Breast epithelium (tissue), 4 donors: ENCODE results near the gene HERC3. TPM values are rescaled to one million over a fixed set of nuclear protein-coding genes. Genes with fewer than 3 reads are reported as not detected.

Experiments used
- DNase-seq, 2 donors: peaks; one replicate each; pipeline ENCODE4 v3.0.0-alpha.2; 2019; ENCODE audit warnings: low spot score in 2 of 2
- H3K27ac ChIP-seq, 2 donors: fragments of 200-600 bp; sonication (generic) in 1 of 2; one replicate each; pipeline ENCODE4 v1.5.1; 2016 to 2019; ENCODE audit warnings: mild to moderate bottlenecking in 1 of 2
- H3K27me3 ChIP-seq, 2 donors: fragments of 200-600 bp; sonication (generic) in 1 of 2; one replicate each; pipeline versions ENCODE4 v1.5.1 to v1.6.0; 2017 to 2019; ENCODE audit warnings: control low read depth in 1 of 2, mild to moderate bottlenecking in 1 of 2
- H3K36me3 ChIP-seq: fragments of 200-600 bp; one replicate; pipeline ENCODE4 v1.5.1; 2019
- H3K4me1 ChIP-seq, 2 donors: fragments of 200-600 bp; sonication (generic); one replicate each; pipeline ENCODE4 v1.5.1; 2016 to 2019; ENCODE audit warnings: control low read depth in 1 of 2
- H3K4me3 ChIP-seq, 3 donors: fragments of 200-600 bp; sonication (generic); 1 replicate in 2 of 3; 2 replicates in 1 of 3; pipeline ENCODE4 v1.5.1; 2016 to 2019; ENCODE audit warnings: mild to moderate bottlenecking in 3 of 3, moderate library complexity in 2 of 3
- H3K9me3 ChIP-seq, 2 donors: fragments of 200-600 bp; sonication (generic) in 1 of 2; one replicate each; pipeline ENCODE4 v1.5.1; 2016 to 2019; ENCODE audit warnings: control low read depth in 1 of 2
- POLR2A ChIP-seq: fragments of 450-650 bp; IDR thresholded peaks from one replicate; pipeline ENCODE4 v1.6.1; 2016; ENCODE audit warnings: antibody characterized with exemption, mild to moderate bottlenecking, moderate library complexity
- POLR2AphosphoS5 ChIP-seq, 3 donors: sonication (generic); formaldehyde crosslinking; IDR thresholded peaks; one replicate each; pipeline ENCODE4 v1.6.1; 2017; ENCODE audit warnings: antibody characterized with exemption in 3 of 3
- intact Hi-C: fragments of 100-400 bp; cut with DNase I; formaldehyde crosslinking; loops from one replicate; pipeline ENCODE4 v1.15.1; 2023; ENCODE audit warnings: low total_unique reads
- total RNA-seq, 3 donors: library from RNA; depleted of rRNA; stranded (reverse); fragments of >200 nt; gene quantifications; one replicate each; pipeline ENCODE4 v1.1.0, GENCODE V29; 2016
- TF ChIP-seq, protein P1 (sequence below), 3 donors: fragments of 450-650 bp; IDR thresholded peaks; one replicate each; pipeline ENCODE4 v1.5.1; 2016 to 2017; ENCODE audit warnings: antibody characterized with exemption in 3 of 3, mild to moderate bottlenecking in 3 of 3, moderate library complexity in 3 of 3

The HERC3 gene
- total RNA-seq, 3 donors from 2014 or later = 34.1 to 60.9 (median 35.4) TPM

DNA sequence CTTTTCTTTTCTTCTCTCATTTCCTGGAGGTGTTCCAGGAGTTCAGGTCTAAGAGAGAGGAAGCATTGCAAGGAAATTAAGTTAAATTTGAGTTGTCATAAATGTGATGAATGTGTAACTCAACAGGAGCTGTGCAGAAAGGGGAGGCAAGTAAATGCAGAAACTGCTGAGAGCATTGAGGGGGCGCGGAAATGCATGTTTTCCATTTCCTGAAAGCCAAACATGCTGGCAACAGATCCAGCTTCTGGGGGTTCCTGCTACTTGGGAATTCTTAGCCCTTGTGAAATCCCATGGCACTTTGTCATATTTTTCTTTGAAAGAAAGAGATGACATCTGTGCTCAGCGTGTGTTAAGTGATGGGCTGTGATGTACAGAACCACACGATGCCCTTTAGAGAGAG, 139.1 kb downstream of the HERC3 start:
- Histone ChIP-seq H3K4me3 (no peak overlapping the region), H3K9me3 (no peaks in the 10 kb centered on the region), H3K4me1 (peaks cover 0 to 5% of the 10 kb centered on the region in 2 donors), H3K36me3 (peaks cover 16% of the 10 kb centered on the region), H3K27me3 (no peaks in the 10 kb centered on the region), H3K27ac (no peak overlapping the region)
- TF ChIP-seq, protein P1, sequence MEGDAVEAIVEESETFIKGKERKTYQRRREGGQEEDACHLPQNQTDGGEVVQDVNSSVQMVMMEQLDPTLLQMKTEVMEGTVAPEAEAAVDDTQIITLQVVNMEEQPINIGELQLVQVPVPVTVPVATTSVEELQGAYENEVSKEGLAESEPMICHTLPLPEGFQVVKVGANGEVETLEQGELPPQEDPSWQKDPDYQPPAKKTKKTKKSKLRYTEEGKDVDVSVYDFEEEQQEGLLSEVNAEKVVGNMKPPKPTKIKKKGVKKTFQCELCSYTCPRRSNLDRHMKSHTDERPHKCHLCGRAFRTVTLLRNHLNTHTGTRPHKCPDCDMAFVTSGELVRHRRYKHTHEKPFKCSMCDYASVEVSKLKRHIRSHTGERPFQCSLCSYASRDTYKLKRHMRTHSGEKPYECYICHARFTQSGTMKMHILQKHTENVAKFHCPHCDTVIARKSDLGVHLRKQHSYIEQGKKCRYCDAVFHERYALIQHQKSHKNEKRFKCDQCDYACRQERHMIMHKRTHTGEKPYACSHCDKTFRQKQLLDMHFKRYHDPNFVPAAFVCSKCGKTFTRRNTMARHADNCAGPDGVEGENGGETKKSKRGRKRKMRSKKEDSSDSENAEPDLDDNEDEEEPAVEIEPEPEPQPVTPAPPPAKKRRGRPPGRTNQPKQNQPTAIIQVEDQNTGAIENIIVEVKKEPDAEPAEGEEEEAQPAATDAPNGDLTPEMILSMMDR (IDR thresholded peaks at IDR 0.05) = no peak
- TF ChIP-seq POLR2A (no peak), POLR2AphosphoS5 (IDR thresholded peaks at IDR 0.05) (no peak)
- no peak for DNase-seq
- intact Hi-C loops = no loop called here

DNA sequence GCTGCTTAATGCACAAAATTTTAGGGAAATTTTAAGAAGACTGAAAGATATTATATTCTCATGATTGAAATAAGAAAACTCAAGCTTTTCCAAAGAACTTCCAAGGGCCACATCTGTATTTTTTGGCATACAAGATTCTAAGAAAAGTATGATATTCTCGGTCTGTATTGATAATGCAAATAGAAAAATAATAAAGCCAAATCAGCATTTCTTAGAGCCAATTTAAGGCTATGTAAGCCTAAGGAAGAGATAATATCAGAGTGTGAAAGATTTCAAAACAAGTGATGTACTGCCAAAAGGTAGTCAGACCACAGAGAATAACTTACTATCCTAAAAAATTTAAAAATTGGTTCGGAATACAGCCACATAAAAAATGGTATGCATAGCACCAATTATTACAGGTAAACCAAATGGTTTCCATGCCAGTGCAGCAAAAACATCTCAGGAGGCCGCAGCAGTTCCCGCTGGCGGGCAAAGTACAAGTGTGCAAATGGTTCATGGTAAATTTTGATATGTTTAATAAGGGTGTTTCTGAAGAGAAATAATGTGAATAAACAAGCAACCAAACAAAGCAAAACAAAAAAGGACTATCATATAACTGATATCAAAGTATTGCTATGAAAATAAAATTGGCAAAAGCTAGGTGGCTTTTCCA, 140.6 kb downstream of the HERC3 start:
- intact Hi-C loops = no loop called here
- TF ChIP-seq, protein P1 (IDR thresholded peaks at IDR 0.05) = no peak
- TF ChIP-seq POLR2A (no peak), POLR2AphosphoS5 (IDR thresholded peaks at IDR 0.05) (no peak)
- H3K9me3 ChIP-seq = no peaks in the 10 kb centered on the region

GRCh38 chr4:88734403-88734949, 142.2 kb downstream of the HERC3 start:
- peak overlapping the region; percentile 33 to 52 for H3K27ac ChIP-seq

More for the DNA sequence above, 140.6 kb downstream of the HERC3 start:
- Histone ChIP-seq H3K27me3 (no peaks in the 10 kb centered on the region), H3K36me3 (peaks cover 9% of the 10 kb centered on the region), H3K27ac (no peak overlapping the region), H3K4me3 (no peak overlapping the region), H3K4me1 (peaks cover 0 to 16% of the 10 kb centered on the region in 2 donors)
- no peak for DNase-seq

GRCh38 chr4:88735564-88735963, 143.3 kb downstream of the HERC3 start:
- no peaks in the 10 kb centered on the region for H3K9me3 ChIP-seq
- peaks cover 0 to 25% of the 10 kb centered on the region in 2 donors for H3K4me1 ChIP-seq
- H3K27ac ChIP-seq = peak overlapping the region; percentile 33 to 52
- DNase-seq = no peak
- intact Hi-C loops = no loop called here
- no peaks in the 10 kb centered on the region for H3K27me3 ChIP-seq
- no peak overlapping the region for H3K4me3 ChIP-seq
- TF ChIP-seq POLR2AphosphoS5 (IDR thresholded peaks at IDR 0.05) = no peak
- no peak for TF ChIP-seq POLR2A
- TF ChIP-seq, protein P1 (IDR thresholded peaks at IDR 0.05) = no peak
- H3K36me3 ChIP-seq = no peaks in the 10 kb centered on the region

More at GRCh38 chr4:88734403-88734949, 142.2 kb downstream of the HERC3 start:
- H3K36me3 ChIP-seq = peaks cover 3% of the 10 kb centered on the region
- no peaks in the 10 kb centered on the region for H3K27me3 ChIP-seq
- no peak for DNase-seq
- TF ChIP-seq POLR2AphosphoS5 (IDR thresholded peaks at IDR 0.05) (no peak), POLR2A (no peak)
- TF ChIP-seq, protein P1 (IDR thresholded peaks at IDR 0.05) = no peak
- no peaks in the 10 kb centered on the region for H3K9me3 ChIP-seq
- intact Hi-C loops = no loop called here
- no peak overlapping the region for H3K4me3 ChIP-seq
- peaks cover 0 to 25% of the 10 kb centered on the region in 2 donors for H3K4me1 ChIP-seq

- Histone ChIP-seq H3K4me3 (no peak overlapping the region), H3K9me3 (no peaks in the 10 kb centered on the region), H3K36me3 (no peaks in the 10 kb centered on the region), H3K27me3 (no peaks in the 10 kb centered on the region), H3K4me1 (peaks cover 0 to 25% of the 10 kb centered on the region in 2 donors), H3K27ac (peak overlapping the region; percentile 22 to 62)
- TF ChIP-seq, protein P1 (IDR thresholded peaks at IDR 0.05) = no peak
- TF ChIP-seq POLR2AphosphoS5 (IDR thresholded peaks at IDR 0.05) = no peak
- TF ChIP-seq POLR2A = no peak
- intact Hi-C loops = no loop called here
- DNase-seq = no peak
These were observed 144.0 kb downstream of the HERC3 start for GRCh38 chr4:88736264-88736663.
